HEK293 (cell line): Measurements from ENCODE around the gene DENND1A.

Experiments used
- CTCF ChIA-PET: fragments of 350-600 bp; formaldehyde crosslinking; extraction: SDS; loops from one replicate; lab custom pipeline; 2021; ENCODE audit warnings: antibody characterized with exemption; lab: Yijun Ruan, JAX
- POLR2A ChIA-PET: fragments of 300-600 bp; formaldehyde crosslinking; extraction: SDS; loops from one replicate; lab custom pipeline; 2020; ENCODE audit warnings: antibody characterized with exemption, inconsistent platforms; lab: Yijun Ruan, JAX
- H3K27ac ChIP-seq: fragments of 200-500 bp; sonication (Bioruptor generic); 2 replicates; pipeline ENCODE4 v1.5.1; 2014; ENCODE audit warnings: low read depth, low read length, control low read depth, inconsistent platforms; ENCODE audit errors: extremely low read depth
- H3K36me3 ChIP-seq, 2 experiments: fragments of 200-500 bp in 1 of 2; sonication (Bioruptor generic) in 1 of 2; 1 replicate in 1 of 2; 2 replicates in 1 of 2; pipeline ENCODE4 v1.5.1; 2014 to 2017; ENCODE audit warnings: inconsistent platforms in 2 of 2, low read length in 2 of 2; ENCODE audit not compliant: control insufficient read depth in 2 of 2, insufficient read depth in 1 of 2
- H3K4me1 ChIP-seq: fragments of 200-500 bp; sonication (Bioruptor generic); 2 replicates; pipeline ENCODE4 v1.5.1; 2014; ENCODE audit warnings: mild to moderate bottlenecking, low read length, inconsistent platforms; ENCODE audit not compliant: control insufficient read depth, insufficient read depth
- H3K4me3 ChIP-seq: 2 replicates; pipeline ENCODE4 v1.5.1; 2011; ENCODE audit warnings: low read depth, mild to moderate bottlenecking, control low read depth, low read length, moderate library complexity
- H3K9me3 ChIP-seq: fragments of 200-500 bp; sonication (Bioruptor generic); 2 replicates; pipeline ENCODE4 v1.5.1; 2014; ENCODE audit warnings: low read depth, low read length, inconsistent platforms; ENCODE audit not compliant: control insufficient read depth, insufficient read depth
- BCL6B ChIP-seq: fragments of 450-650 bp; formaldehyde crosslinking; IDR thresholded peaks from 2 replicates; pipeline ENCODE4 v1.5.1; 2017; ENCODE audit warnings: missing biosample characterization, missing genetic modification characterization
- HOXC10 ChIP-seq: sonication (generic); formaldehyde crosslinking; IDR thresholded peaks from 2 replicates; pipeline ENCODE4 v1.8.1; 2023; ENCODE audit warnings: mild to moderate bottlenecking, missing genetic modification reagents
- KLF1 ChIP-seq: fragments of 450-650 bp; formaldehyde crosslinking; IDR thresholded peaks from 2 replicates; pipeline ENCODE4 v1.5.1; 2016; ENCODE audit warnings: missing biosample characterization, missing genetic modification characterization
- KLF16 ChIP-seq: fragments of 450-650 bp; formaldehyde crosslinking; IDR thresholded peaks from 2 replicates; pipeline ENCODE4 v1.5.1; 2017; ENCODE audit warnings: missing biosample characterization, missing genetic modification characterization
- OVOL3 ChIP-seq: fragments of 450-650 bp; formaldehyde crosslinking; IDR thresholded peaks from 2 replicates; pipeline ENCODE4 v1.5.1; 2016; ENCODE audit warnings: missing biosample characterization, missing genetic modification characterization
- PRDM1 ChIP-seq: fragments of 450-650 bp; formaldehyde crosslinking; IDR thresholded peaks from 2 replicates; pipeline ENCODE4; 2016; ENCODE audit warnings: missing biosample characterization, missing genetic modification characterization
- SETDB1 ChIP-seq: IDR thresholded peaks from one replicate; pipeline ENCODE4 v1.6.1; 2017; ENCODE audit warnings: mild to moderate bottlenecking, low read length, moderate library complexity, mixed read lengths; ENCODE audit not compliant: insufficient read length
- TRIM28 ChIP-seq: IDR thresholded peaks from 2 replicates; pipeline ENCODE4 v1.6.1; 2011; ENCODE audit warnings: low read length, control low read depth, borderline replicate concordance
- ZBTB17 ChIP-seq: fragments of 450-650 bp; formaldehyde crosslinking; IDR thresholded peaks from 2 replicates; pipeline ENCODE4 v1.5.1; 2016; ENCODE audit warnings: missing biosample characterization, missing genetic modification characterization
- ZBTB44 ChIP-seq: fragments of 450-650 bp; IDR thresholded peaks from 2 replicates; pipeline ENCODE4 v1.5.1; 2018; ENCODE audit warnings: missing biosample characterization, mild to moderate bottlenecking, missing genetic modification characterization
- ZFP69B ChIP-seq: fragments of 450-650 bp; formaldehyde crosslinking; IDR thresholded peaks from 2 replicates; pipeline ENCODE4 v1.5.1; 2016; ENCODE audit warnings: missing biosample characterization, missing genetic modification characterization
- ZNF2 ChIP-seq: fragments of 450-650 bp; formaldehyde crosslinking; IDR thresholded peaks from 2 replicates; pipeline ENCODE4 v1.5.1; 2016; ENCODE audit warnings: missing biosample characterization, missing genetic modification characterization
- ZNF223 ChIP-seq: fragments of 450-650 bp; formaldehyde crosslinking; IDR thresholded peaks from 2 replicates; pipeline ENCODE4 v1.5.1; 2016; ENCODE audit warnings: missing biosample characterization, missing genetic modification characterization
- ZNF324 ChIP-seq: fragments of 450-650 bp; formaldehyde crosslinking; IDR thresholded peaks from 2 replicates; pipeline ENCODE4 v1.5.1; 2016; ENCODE audit warnings: missing biosample characterization, missing genetic modification characterization
- ZNF362 ChIP-seq: fragments of 450-650 bp; formaldehyde crosslinking; IDR thresholded peaks from 2 replicates; pipeline ENCODE4 v1.5.1; 2016; ENCODE audit warnings: missing biosample characterization, missing genetic modification characterization
- ZNF501 ChIP-seq: fragments of 450-650 bp; formaldehyde crosslinking; IDR thresholded peaks from 2 replicates; pipeline ENCODE4 v1.5.1; 2016; ENCODE audit warnings: missing biosample characterization, missing genetic modification characterization
- ZNF510 ChIP-seq: fragments of 450-650 bp; formaldehyde crosslinking; IDR thresholded peaks from 2 replicates; pipeline ENCODE4 v1.5.1; 2018; ENCODE audit warnings: mild to moderate bottlenecking, missing genetic modification characterization, missing biosample characterization; ENCODE audit not compliant: insufficient replicate concordance
- ZNF558 ChIP-seq: fragments of 450-650 bp; formaldehyde crosslinking; IDR thresholded peaks from 2 replicates; pipeline ENCODE4 v1.5.1; 2016; ENCODE audit warnings: missing biosample characterization, missing genetic modification characterization
- ZNF561 ChIP-seq: fragments of 450-650 bp; IDR thresholded peaks from 2 replicates; pipeline ENCODE4 v1.5.1; 2018; ENCODE audit warnings: missing biosample characterization, missing genetic modification characterization, borderline replicate concordance
- ZNF610 ChIP-seq: fragments of 450-650 bp; formaldehyde crosslinking; IDR thresholded peaks from 2 replicates; pipeline ENCODE4 v1.5.1; 2016; ENCODE audit warnings: missing biosample characterization, missing genetic modification characterization, borderline replicate concordance
- ZNF76 ChIP-seq: fragments of 450-650 bp; formaldehyde crosslinking; IDR thresholded peaks from 2 replicates; pipeline ENCODE4; 2016; ENCODE audit warnings: low read depth, missing biosample characterization, missing genetic modification characterization, borderline replicate concordance
- ZNF776 ChIP-seq: fragments of 450-650 bp; formaldehyde crosslinking; IDR thresholded peaks from 2 replicates; pipeline ENCODE4 v1.5.0; 2017; ENCODE audit warnings: missing biosample characterization, missing genetic modification characterization, borderline replicate concordance
- ZNF830 ChIP-seq: fragments of 450-650 bp; IDR thresholded peaks from 2 replicates; pipeline ENCODE4 v1.5.0; 2018; ENCODE audit warnings: missing biosample characterization, missing genetic modification characterization, low read depth, mild to moderate bottlenecking, moderate library complexity
- TF ChIP-seq, protein P1 (sequence below): fragments of 450-650 bp; formaldehyde crosslinking; conservative IDR thresholded peaks from 2 replicates; pipeline ENCODE4 v1.5.1; 2016; ENCODE audit warnings: low read depth, missing biosample characterization, missing genetic modification characterization
- TF ChIP-seq, protein P2 (sequence below): fragments of 450-650 bp; formaldehyde crosslinking; IDR thresholded peaks from 2 replicates; pipeline ENCODE4 v1.5.1; 2016; ENCODE audit warnings: missing biosample characterization, missing genetic modification characterization

DENND1A gene

GRCh38 chr9:123828449-123828848 is 101.5 kb downstream of the DENND1A start (continued):
- TF ChIP-seq ZNF510 (peak; percentile 11), ZNF561 (tag by site-specific recombination) (no peak), ZNF776 (tag by site-specific recombination) (no peak), OVOL3 (tag by site-specific recombination) (no peak), ZBTB17 (no peak), ZNF558 (0 out of 2 replicates have a peak, but pooled peaks have one; percentile 68), KLF16 (tag by site-specific recombination) (peak; percentile 38; the same call in 1 of the 2 replicates), ZNF2 (tag by site-specific recombination) (no peak), ZNF501 (no peak), ZNF362 (tag by site-specific recombination) (peak; percentile 92), ZFP69B (no peak), ZNF830 (tag by site-specific recombination) (no peak), ZNF324 (0 out of 2 replicates have a peak, but pooled peaks have one; percentile 40), ZNF610 (tag by site-specific recombination) (peak; percentile 50; the same call in 1 of the 2 replicates), HOXC10 (CRISPR knock-in tag) (no peak), TRIM28 (peak; percentile 92; the same call in 1 of the 2 replicates), KLF1 (tag by site-specific recombination) (no peak), ZNF76 (tag by site-specific recombination) (no peak), SETDB1 (peak; percentile 90)

DNA sequence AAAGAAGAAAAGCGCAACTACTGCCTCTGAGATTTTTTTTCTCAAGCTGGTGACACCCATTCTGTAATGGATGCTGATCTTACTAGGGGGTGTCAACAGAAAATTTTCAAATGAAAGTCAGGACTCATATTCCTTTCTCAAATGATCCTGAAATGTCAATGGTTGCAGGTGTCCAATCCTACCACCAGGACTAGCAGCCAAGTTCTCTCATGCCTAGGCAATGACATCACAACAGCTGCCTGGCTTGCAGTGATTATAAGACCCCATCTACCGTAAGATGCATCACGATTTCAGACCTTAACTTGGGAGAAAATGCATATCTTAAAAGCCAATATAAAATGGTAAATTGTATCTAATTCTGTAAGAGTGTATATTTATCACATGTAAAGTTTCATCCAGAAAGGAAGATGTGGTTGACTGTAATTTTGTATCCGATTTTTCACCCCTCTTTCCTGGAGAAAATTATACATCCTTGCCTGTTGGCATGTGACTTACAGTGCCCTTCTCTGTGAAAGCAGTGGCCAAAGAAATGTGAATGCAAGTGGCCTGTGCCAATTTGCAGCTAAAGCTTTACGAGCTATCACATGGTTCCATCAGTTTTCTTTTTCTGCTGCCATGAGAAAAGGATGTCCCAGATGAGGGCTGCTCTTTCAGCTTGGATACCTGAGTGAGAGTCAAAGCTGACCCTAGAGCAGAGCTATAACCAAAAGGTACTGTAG is 104.4 kb downstream of the DENND1A start:
- H3K4me3 ChIP-seq = no peak overlapping the region
- H3K36me3 ChIP-seq = no peaks in the 10 kb centered on the region
- no peaks in the 10 kb centered on the region for H3K4me1 ChIP-seq
- CTCF ChIA-PET = interaction anchor here (0.5 to 1.8 kb wide), 7 partner anchors 9 to 433 kb away, joined by 3 to 9 read pairs (median 3); no protein-coding TSS in a partner anchor
- H3K27ac ChIP-seq = no peak overlapping the region
- POLR2A ChIA-PET = interaction anchor here (0.6 kb wide), 1 partner anchor 9 kb away, joined by 3 read pairs; no protein-coding TSS in a partner anchor
- H3K9me3 ChIP-seq = no peaks in the 10 kb centered on the region
- TF ChIP-seq ZNF223 = no peak
- TF ChIP-seq BCL6B (tag by site-specific recombination) = no peak
- TF ChIP-seq, protein P1, sequence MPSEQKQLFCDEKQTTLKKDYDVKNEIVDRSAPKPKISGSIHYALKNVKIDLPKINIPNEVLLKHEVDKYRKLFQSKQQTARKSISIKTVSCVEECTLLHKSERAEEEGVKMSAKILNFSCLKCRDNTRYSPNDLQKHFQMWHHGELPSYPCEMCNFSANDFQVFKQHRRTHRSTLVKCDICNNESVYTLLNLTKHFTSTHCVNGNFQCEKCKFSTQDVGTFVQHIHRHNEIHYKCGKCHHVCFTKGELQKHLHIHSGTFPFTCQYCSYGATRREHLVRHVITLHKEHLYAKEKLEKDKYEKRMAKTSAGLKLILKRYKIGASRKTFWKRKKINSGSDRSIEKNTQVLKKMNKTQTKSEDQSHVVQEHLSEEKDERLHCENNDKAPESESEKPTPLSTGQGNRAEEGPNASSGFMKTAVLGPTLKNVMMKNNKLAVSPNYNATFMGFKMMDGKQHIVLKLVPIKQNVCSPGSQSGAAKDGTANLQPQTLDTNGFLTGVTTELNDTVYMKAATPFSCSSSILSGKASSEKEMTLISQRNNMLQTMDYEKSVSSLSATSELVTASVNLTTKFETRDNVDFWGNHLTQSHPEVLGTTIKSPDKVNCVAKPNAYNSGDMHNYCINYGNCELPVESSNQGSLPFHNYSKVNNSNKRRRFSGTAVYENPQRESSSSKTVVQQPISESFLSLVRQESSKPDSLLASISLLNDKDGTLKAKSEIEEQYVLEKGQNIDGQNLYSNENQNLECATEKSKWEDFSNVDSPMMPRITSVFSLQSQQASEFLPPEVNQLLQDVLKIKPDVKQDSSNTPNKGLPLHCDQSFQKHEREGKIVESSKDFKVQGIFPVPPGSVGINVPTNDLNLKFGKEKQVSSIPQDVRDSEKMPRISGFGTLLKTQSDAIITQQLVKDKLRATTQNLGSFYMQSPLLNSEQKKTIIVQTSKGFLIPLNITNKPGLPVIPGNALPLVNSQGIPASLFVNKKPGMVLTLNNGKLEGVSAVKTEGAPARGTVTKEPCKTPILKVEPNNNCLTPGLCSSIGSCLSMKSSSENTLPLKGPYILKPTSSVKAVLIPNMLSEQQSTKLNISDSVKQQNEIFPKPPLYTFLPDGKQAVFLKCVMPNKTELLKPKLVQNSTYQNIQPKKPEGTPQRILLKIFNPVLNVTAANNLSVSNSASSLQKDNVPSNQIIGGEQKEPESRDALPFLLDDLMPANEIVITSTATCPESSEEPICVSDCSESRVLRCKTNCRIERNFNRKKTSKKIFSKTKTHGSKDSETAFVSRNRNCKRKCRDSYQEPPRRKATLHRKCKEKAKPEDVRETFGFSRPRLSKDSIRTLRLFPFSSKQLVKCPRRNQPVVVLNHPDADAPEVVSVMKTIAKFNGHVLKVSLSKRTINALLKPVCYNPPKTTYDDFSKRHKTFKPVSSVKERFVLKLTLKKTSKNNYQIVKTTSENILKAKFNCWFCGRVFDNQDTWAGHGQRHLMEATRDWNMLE (tag by site-specific recombination) = no peak
- TF ChIP-seq ZBTB44 = no peak
- TF ChIP-seq PRDM1 (tag by site-specific recombination) = 0 out of 2 replicates have a peak, but pooled peaks have one; percentile 9
- TF ChIP-seq, protein P2, sequence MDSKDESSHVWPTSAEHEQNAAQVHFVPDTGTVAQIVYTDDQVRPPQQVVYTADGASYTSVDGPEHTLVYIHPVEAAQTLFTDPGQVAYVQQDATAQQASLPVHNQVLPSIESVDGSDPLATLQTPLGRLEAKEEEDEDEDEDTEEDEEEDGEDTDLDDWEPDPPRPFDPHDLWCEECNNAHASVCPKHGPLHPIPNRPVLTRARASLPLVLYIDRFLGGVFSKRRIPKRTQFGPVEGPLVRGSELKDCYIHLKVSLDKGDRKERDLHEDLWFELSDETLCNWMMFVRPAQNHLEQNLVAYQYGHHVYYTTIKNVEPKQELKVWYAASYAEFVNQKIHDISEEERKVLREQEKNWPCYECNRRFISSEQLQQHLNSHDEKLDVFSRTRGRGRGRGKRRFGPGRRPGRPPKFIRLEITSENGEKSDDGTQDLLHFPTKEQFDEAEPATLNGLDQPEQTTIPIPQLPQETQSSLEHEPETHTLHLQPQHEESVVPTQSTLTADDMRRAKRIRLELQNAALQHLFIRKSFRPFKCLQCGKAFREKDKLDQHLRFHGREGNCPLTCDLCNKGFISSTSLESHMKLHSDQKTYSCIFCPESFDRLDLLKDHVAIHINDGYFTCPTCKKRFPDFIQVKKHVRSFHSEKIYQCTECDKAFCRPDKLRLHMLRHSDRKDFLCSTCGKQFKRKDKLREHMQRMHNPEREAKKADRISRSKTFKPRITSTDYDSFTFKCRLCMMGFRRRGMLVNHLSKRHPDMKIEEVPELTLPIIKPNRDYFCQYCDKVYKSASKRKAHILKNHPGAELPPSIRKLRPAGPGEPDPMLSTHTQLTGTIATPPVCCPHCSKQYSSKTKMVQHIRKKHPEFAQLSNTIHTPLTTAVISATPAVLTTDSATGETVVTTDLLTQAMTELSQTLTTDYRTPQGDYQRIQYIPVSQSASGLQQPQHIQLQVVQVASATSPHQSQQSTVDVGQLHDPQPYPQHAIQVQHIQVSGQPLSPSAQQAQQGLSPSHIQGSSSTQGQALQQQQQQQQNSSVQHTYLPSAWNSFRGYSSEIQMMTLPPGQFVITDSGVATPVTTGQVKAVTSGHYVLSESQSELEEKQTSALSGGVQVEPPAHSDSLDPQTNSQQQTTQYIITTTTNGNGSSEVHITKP (tag by site-specific recombination) = peak; percentile 69
